ENCODE measurements around the gene ANO1. TPM values are rescaled to one million over a fixed set of nuclear protein-coding genes. Genes with fewer than 3 reads are reported as not detected.

The ANO1 gene
- total RNA-seq, 1 experiment from 2014 or later = 41.7 TPM

- TF ChIP-seq, protein P1, sequence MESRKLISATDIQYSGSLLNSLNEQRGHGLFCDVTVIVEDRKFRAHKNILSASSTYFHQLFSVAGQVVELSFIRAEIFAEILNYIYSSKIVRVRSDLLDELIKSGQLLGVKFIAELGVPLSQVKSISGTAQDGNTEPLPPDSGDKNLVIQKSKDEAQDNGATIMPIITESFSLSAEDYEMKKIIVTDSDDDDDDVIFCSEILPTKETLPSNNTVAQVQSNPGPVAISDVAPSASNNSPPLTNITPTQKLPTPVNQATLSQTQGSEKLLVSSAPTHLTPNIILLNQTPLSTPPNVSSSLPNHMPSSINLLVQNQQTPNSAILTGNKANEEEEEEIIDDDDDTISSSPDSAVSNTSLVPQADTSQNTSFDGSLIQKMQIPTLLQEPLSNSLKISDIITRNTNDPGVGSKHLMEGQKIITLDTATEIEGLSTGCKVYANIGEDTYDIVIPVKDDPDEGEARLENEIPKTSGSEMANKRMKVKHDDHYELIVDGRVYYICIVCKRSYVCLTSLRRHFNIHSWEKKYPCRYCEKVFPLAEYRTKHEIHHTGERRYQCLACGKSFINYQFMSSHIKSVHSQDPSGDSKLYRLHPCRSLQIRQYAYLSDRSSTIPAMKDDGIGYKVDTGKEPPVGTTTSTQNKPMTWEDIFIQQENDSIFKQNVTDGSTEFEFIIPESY (IDR thresholded peaks at IDR 0.05; ENCODE audit: extremely low read depth, insufficient replicate concordance, low read length) = no peak
- TF ChIP-seq REST (IDR thresholded peaks at IDR 0.05; ENCODE audit: low read depth) = no peak
- no peak for TF ChIP-seq EGR1 (IDR thresholded peaks at IDR 0.05; ENCODE audit: low read depth)
- TF ChIP-seq TCF7L2 (IDR thresholded peaks at IDR 0.05; ENCODE audit: borderline replicate concordance, extremely low read depth, insufficient read depth, insufficient read length) = no peak
- no peak for TF ChIP-seq EZH2phosphoT487 (IDR thresholded peaks at IDR 0.05; ENCODE audit: borderline replicate concordance)
- TF ChIP-seq SP1 (IDR thresholded peaks at IDR 0.05; ENCODE audit: low read depth) = no peak
- TF ChIP-seq ZFX (IDR thresholded peaks at IDR 0.05) = no peak
- TF ChIP-seq MAX (IDR thresholded peaks at IDR 0.05) = no peak
Observed at GRCh38 chr11:70158201-70158600, 80.1 kb downstream of the ANO1 start (continued).

Data from HCT116 (cell line).